HCT116 (cell line): ENCODE results near the gene AACS. TPM values are rescaled to one million over a fixed set of nuclear protein-coding genes. Genes with fewer than 3 reads are reported as not detected.

Source experiments
- ATAC-seq: fragments of 200-7000 bp; cut with Tn5 transposase; 2 replicates; pipeline ENCODE4 v1.9.1; 2020; ENCODE audit warnings: mild to moderate bottlenecking, moderate library complexity
- BruUV-seq: library from RNA; stranded (reverse); fragments of 400-500 nt; replicated peaks from 2 replicates; lab custom pipeline; 2021; lab: Mats Ljungman, UMichigan
- CTCF ChIA-PET: fragments of 300-600 bp; sonication (Branson Sonifier 250); formaldehyde crosslinking; loops from one replicate; lab custom pipeline; 2021; ENCODE audit warnings: antibody characterized with exemption; lab: Charles Lee
- POLR2A ChIA-PET: fragments of 300-600, 350-600 bp; sonication (Branson Sonifier 250); formaldehyde crosslinking; loops from one replicate; lab custom pipeline; 2021; ENCODE audit warnings: antibody characterized with exemption; lab: Charles Lee
- RAD21 ChIA-PET, 2 experiments: fragments of 300-600 bp; sonication (Branson Sonifier 250); formaldehyde crosslinking; loops; one replicate each; lab custom pipeline; 2023; ENCODE audit warnings: low total read pairs in 2 of 2; ENCODE audit not compliant: uncharacterized antibody in 2 of 2, unreplicated experiment in 2 of 2, low non-redundant PET in 1 of 2; lab: Charles Lee
- DNase-seq: peaks from one replicate; pipeline ENCODE4 v3.0.0-alpha.2; 2010; ENCODE audit warnings: low read depth, low spot score
- H2AFZ ChIP-seq: fragments of 200-600 bp; shearing (Covaris generic), sonication (generic); 2 replicates; pipeline ENCODE4 v1.6.1; 2017; ENCODE audit warnings: low read depth, mixed run types, mixed read lengths, antibody characterized with exemption, low read length; ENCODE audit not compliant: poor library complexity, severe bottlenecking
- H3K27ac ChIP-seq: 2 replicates; pipeline ENCODE4 v1.5.1; 2012; ENCODE audit warnings: low read depth, low read length
- H3K27me3 ChIP-seq: fragments of 200-600 bp; sonication (generic); 2 replicates; pipeline ENCODE4 v1.6.1; 2016; ENCODE audit warnings: mixed run types, low read length, mixed read lengths; ENCODE audit not compliant: insufficient read depth
- H3K36me3 ChIP-seq, 2 experiments: fragments of 200-500 bp in 1 of 2; fragments of 200-600 bp in 1 of 2; sonication (Bioruptor generic) in 1 of 2; sonication (generic) in 1 of 2; 2 replicates each; pipeline versions ENCODE4 v1.5.1 to v1.6.1; 2014 to 2016; ENCODE audit warnings: low read length in 2 of 2, inconsistent platforms in 1 of 2, mixed read lengths in 1 of 2, mixed run types in 1 of 2; ENCODE audit not compliant: insufficient read depth in 2 of 2, control insufficient read depth in 1 of 2
- H3K4me1 ChIP-seq, 2 experiments: fragments of 200-600 bp in 1 of 2; sonication (generic) in 1 of 2; 2 replicates each; pipeline versions ENCODE4 v1.5.1 to v1.6.1; 2012 to 2017; ENCODE audit warnings: low read length in 2 of 2, inconsistent platforms in 1 of 2, mild to moderate bottlenecking in 1 of 2, mixed read lengths in 1 of 2, mixed run types in 1 of 2, moderate library complexity in 1 of 2; ENCODE audit not compliant: insufficient read depth in 2 of 2, control insufficient read depth in 1 of 2
- H3K4me2 ChIP-seq: fragments of 200-600 bp; sonication (generic); 2 replicates; pipeline ENCODE4 v1.6.1; 2017; ENCODE audit warnings: mixed run types, low read length, mixed read lengths
- H3K4me3 ChIP-seq, 2 experiments: fragments of 200-600 bp in 1 of 2; sonication (generic) in 1 of 2; replicated peaks in 1 of 2; 2 replicates each; pipeline ENCODE4 v1.5.1; 2011 to 2016; ENCODE audit warnings: low read length in 2 of 2, control low read depth in 1 of 2, low read depth in 1 of 2, mild to moderate bottlenecking in 1 of 2, mixed read lengths in 1 of 2, mixed run types in 1 of 2
- H3K79me2 ChIP-seq: fragments of 200-600 bp; sonication (generic); 2 replicates; pipeline ENCODE4 v1.6.1; 2017; ENCODE audit warnings: mild to moderate bottlenecking, mixed run types, low read length, moderate library complexity, mixed read lengths; ENCODE audit not compliant: insufficient read depth
- H3K9ac ChIP-seq: fragments of 200-600 bp; sonication (generic); 2 replicates; pipeline ENCODE4 v1.6.1; 2016; ENCODE audit warnings: low read length, mixed read lengths
- H3K9me2 ChIP-seq: fragments of 200-600 bp; sonication (generic), shearing (Covaris generic); 2 replicates; pipeline ENCODE4 v1.6.1; 2017; ENCODE audit warnings: mixed run types, mild to moderate bottlenecking, moderate library complexity; ENCODE audit not compliant: insufficient read depth
- H3K9me3 ChIP-seq, 2 experiments: fragments of 200-500 bp in 1 of 2; fragments of 200-600 bp in 1 of 2; sonication (Bioruptor generic) in 1 of 2; sonication (generic) in 1 of 2; 2 replicates each; pipeline ENCODE4 v1.6.1; 2014 to 2017; ENCODE audit warnings: low read length in 2 of 2, mixed read lengths in 2 of 2, inconsistent platforms in 1 of 2, low read depth in 1 of 2, mild to moderate bottlenecking in 1 of 2, mixed run types in 1 of 2, moderate library complexity in 1 of 2; ENCODE audit not compliant: control insufficient read depth in 1 of 2, insufficient read depth in 1 of 2
- H4K20me1 ChIP-seq: fragments of 200-600 bp; sonication (generic), shearing (Covaris generic); 2 replicates; pipeline ENCODE4 v1.6.1; 2017; ENCODE audit warnings: mixed run types, mild to moderate bottlenecking, moderate library complexity; ENCODE audit not compliant: insufficient read depth
- ATF3 ChIP-seq: IDR thresholded peaks from 2 replicates; pipeline ENCODE4 v1.6.1; 2012
- CEBPB ChIP-seq: IDR thresholded peaks from 2 replicates; pipeline ENCODE4 v1.6.1; 2012; ENCODE audit warnings: low read depth
- EGR1 ChIP-seq: IDR thresholded peaks from 2 replicates; pipeline ENCODE4 v1.6.1; 2012; ENCODE audit warnings: low read depth
- ELF1 ChIP-seq: IDR thresholded peaks from 2 replicates; pipeline ENCODE4 v1.6.1; 2012; ENCODE audit warnings: low read depth, borderline replicate concordance
- EZH2 ChIP-seq: fragments of 200-600 bp; sonication (generic); IDR thresholded peaks from 2 replicates; pipeline ENCODE4 v1.6.1; 2017; ENCODE audit warnings: antibody characterized with exemption, mixed run types
- EZH2phosphoT487 ChIP-seq: fragments of 200-600 bp; IDR thresholded peaks from 2 replicates; pipeline ENCODE4 v1.6.1; 2018; ENCODE audit warnings: antibody characterized with exemption, borderline replicate concordance
- FOSL1 ChIP-seq: IDR thresholded peaks from 2 replicates; pipeline ENCODE4 v1.6.1; 2012; ENCODE audit warnings: low read depth
- MAX ChIP-seq: IDR thresholded peaks from 2 replicates; pipeline ENCODE4 v1.6.1; 2012
- POLR2A ChIP-seq: IDR thresholded peaks from 2 replicates; pipeline ENCODE4 v1.7.0; 2011; ENCODE audit warnings: borderline replicate concordance; ENCODE audit not compliant: insufficient read depth, insufficient read length; ENCODE audit errors: extremely low read depth
- RAD21 ChIP-seq: IDR thresholded peaks from 2 replicates; pipeline ENCODE4 v1.6.1; 2012; ENCODE audit warnings: low read depth, mild to moderate bottlenecking
- SIN3A ChIP-seq: IDR thresholded peaks from 2 replicates; pipeline ENCODE4 v1.6.1; 2012; ENCODE audit warnings: low read depth
- ZBTB33 ChIP-seq: IDR thresholded peaks from 2 replicates; pipeline ENCODE4 v1.6.1; 2011; ENCODE audit warnings: mild to moderate bottlenecking, low read length, moderate library complexity; ENCODE audit not compliant: insufficient replicate concordance; ENCODE audit errors: extremely low read depth
- intact Hi-C: fragments of 100-400 bp; cut with micrococcal nuclease; formaldehyde crosslinking; loops from 2 replicates; pipeline ENCODE4 v1.10.0; 2022
- total RNA-seq: library from RNA; stranded (reverse); gene quantifications from one replicate; pipeline ENCODE4 v1.2.1, GENCODE V29; 2021; ENCODE audit not compliant: unreplicated experiment

The AACS gene
- total RNA-seq, 1 experiment from 2014 or later: 16.0 TPM

GRCh38 chr12:125124320-125124966 lies 59.2 kb downstream of the AACS start:
- BruUV-seq: no TSS peak
- POLR2A ChIA-PET: no interaction called here
- Histone ChIP-seq H2AFZ (no peak overlapping the region), H3K9me3 (no peaks in the 10 kb centered on the region), H3K27me3 (no peaks in the 10 kb centered on the region), H3K9me2 (no peaks in the 10 kb centered on the region), H3K4me3 (no peak overlapping the region), H3K4me1 (no peaks in the 10 kb centered on the region; a peak in 2 of 4 replicates), H3K9ac (no peak overlapping the region), H4K20me1 (no peaks in the 10 kb centered on the region), H3K36me3 (peaks cover 0 to 3% of the 10 kb centered on the region in 2 experiments; a peak in 2 of 4 replicates), H3K27ac (no peak overlapping the region), H3K4me2 (no peak overlapping the region), H3K79me2 (no peaks in the 10 kb centered on the region)
- RAD21 ChIA-PET: no interaction called here
- DNase-seq (no peak), ATAC-seq (no peak)
- intact Hi-C loops: no loop called here
- CTCF ChIA-PET: no interaction called here
- no peak for TF ChIP-seq ZBTB33
- no peak for TF ChIP-seq MAX
- no peak for TF ChIP-seq EGR1
- no peak for TF ChIP-seq RAD21
- no peak for TF ChIP-seq SIN3A
- TF ChIP-seq CEBPB: no peak
- no peak for TF ChIP-seq EZH2phosphoT487
- no peak for TF ChIP-seq POLR2A
- no peak for TF ChIP-seq FOSL1
- no peak for TF ChIP-seq ELF1
- no peak for TF ChIP-seq ATF3
- TF ChIP-seq EZH2: no peak
